SU-DHL-6 (cell line): ENCODE results near the gene GXYLT2.

ENCODE experiments used
- CTCF ChIP-seq: fragments of 200-600 bp; sonication (generic); IDR thresholded peaks from one replicate; pipeline ENCODE4 v1.5.1; 2017; ENCODE audit warnings: antibody characterized with exemption, mild to moderate bottlenecking, low read length, moderate library complexity; ENCODE audit not compliant: insufficient read depth, poor library complexity, severe bottlenecking
- EZH2phosphoT487 ChIP-seq: fragments of 200-600 bp; sonication (generic), shearing (Covaris generic); conservative IDR thresholded peaks from 2 replicates; pipeline ENCODE4 v1.6.1; 2018; ENCODE audit warnings: mild to moderate bottlenecking, antibody characterized with exemption, low read length, moderate library complexity, mixed read lengths

- no peak for TF ChIP-seq CTCF
- no peak for TF ChIP-seq EZH2phosphoT487
Observed at GRCh38 chr3:72891053-72891855, 3.4 kb downstream of the GXYLT2 start.
